Right atrium auricular region (tissue), 2 donors: ENCODE results near the gene RAP1GAP. TPM values are rescaled to one million over a fixed set of nuclear protein-coding genes. Genes with fewer than 3 reads are reported as not detected.

Source experiments
- DNase-seq: peaks from one replicate; pipeline ENCODE4 v3.0.0-alpha.2; 2019; ENCODE audit warnings: low spot score
- H3K27ac ChIP-seq, 2 donors: fragments of 200-600 bp; sonication (generic); 1 replicate in 1 of 2; 2 replicates in 1 of 2; pipeline ENCODE4 v1.5.1; 2016 to 2019
- H3K27me3 ChIP-seq, 2 donors: fragments of 200-600 bp; sonication (generic); one replicate each; pipeline versions ENCODE4 v1.5.1 to v1.6.0; 2017 to 2019
- H3K36me3 ChIP-seq: fragments of 200-600 bp; sonication (generic); one replicate; pipeline ENCODE4 v1.5.1; 2016
- H3K4me1 ChIP-seq, 2 donors: fragments of 200-600 bp; sonication (generic); one replicate each; pipeline versions ENCODE4 v1.5.1 to v1.6.0; 2017 to 2019
- H3K4me3 ChIP-seq, 2 donors: fragments of 200-600 bp; sonication (generic); 1 replicate in 1 of 2; 2 replicates in 1 of 2; pipeline ENCODE4 v1.5.1; 2017 to 2019; ENCODE audit warnings: mild to moderate bottlenecking in 1 of 2, moderate library complexity in 1 of 2
- H3K9me3 ChIP-seq, 2 donors: fragments of 200-600 bp; sonication (generic); one replicate each; pipeline ENCODE4 v1.5.1; 2019
- CTCF ChIP-seq, 2 donors: fragments of 200-600 bp; sonication (generic); IDR thresholded peaks; one replicate each; pipeline ENCODE4 v1.5.1; 2019; ENCODE audit warnings: antibody characterized with exemption in 2 of 2
- total RNA-seq, 2 donors: library from RNA; depleted of rRNA; stranded (reverse); fragments of >200 nt; gene quantifications; one replicate each; pipeline ENCODE4 v1.1.0, GENCODE V29; 2016

RAP1GAP gene
- total RNA-seq, 2 donors from 2014 or later: 4.0 to 8.4 TPM

GRCh38 chr1:21670059-21670881 lies 1.1 kb upstream of the RAP1GAP start:
- Histone ChIP-seq H3K9me3 (no peaks in the 10 kb centered on the region), H3K4me1 (peaks cover 0 to 71% of the 10 kb centered on the region in 2 donors), H3K36me3 (no peaks in the 10 kb centered on the region), H3K27ac (peak overlapping the region in 1 of 2 donors; percentile 70), H3K27me3 (peaks cover 0 to 3% of the 10 kb centered on the region in 2 donors), H3K4me3 (no peak overlapping the region)
- TF ChIP-seq CTCF (IDR thresholded peaks at IDR 0.05): no peak
- no peak for DNase-seq

GRCh38 chr1:21668951-21669257 lies 253 bp downstream of the RAP1GAP start:
- H3K27me3 ChIP-seq: peaks cover 0 to 3% of the 10 kb centered on the region in 2 donors
- no peak for DNase-seq
- H3K4me3 ChIP-seq: peak overlapping the region; percentile 44 to 53
- H3K9me3 ChIP-seq: no peaks in the 10 kb centered on the region
- H3K27ac ChIP-seq: peak overlapping the region; percentile 57 to 70
- peaks cover 0 to 75% of the 10 kb centered on the region in 2 donors for H3K4me1 ChIP-seq
- H3K36me3 ChIP-seq: no peaks in the 10 kb centered on the region
- TF ChIP-seq CTCF (IDR thresholded peaks at IDR 0.05): no peak

- H3K4me3 ChIP-seq: peak overlapping the region; percentile 44 to 53
- peak overlapping the region; percentile 57 to 70 for H3K27ac ChIP-seq
- DNase-seq: no peak
- peak in 1 of 2 donors; percentile 26 for TF ChIP-seq CTCF (IDR thresholded peaks at IDR 0.05)
- no peaks in the 10 kb centered on the region for H3K36me3 ChIP-seq
- H3K9me3 ChIP-seq: no peaks in the 10 kb centered on the region
- peaks cover 0 to 75% of the 10 kb centered on the region in 2 donors for H3K4me1 ChIP-seq
- peaks cover 0 to 3% of the 10 kb centered on the region in 2 donors for H3K27me3 ChIP-seq
These were observed 766 bp downstream of the RAP1GAP start for GRCh38 chr1:21668232-21668950.

GRCh38 chr1:21667348-21668231 lies 1.6 kb downstream of the RAP1GAP start:
- H3K36me3 ChIP-seq: no peaks in the 10 kb centered on the region
- peaks cover 0 to 3% of the 10 kb centered on the region in 2 donors for H3K27me3 ChIP-seq
- peak overlapping the region; percentile 70 to 79 for H3K27ac ChIP-seq
- TF ChIP-seq CTCF (IDR thresholded peaks at IDR 0.05): no peak
- no peak for DNase-seq
- H3K4me1 ChIP-seq: peaks cover 0 to 75% of the 10 kb centered on the region in 2 donors
- no peak overlapping the region for H3K4me3 ChIP-seq
- H3K9me3 ChIP-seq: no peaks in the 10 kb centered on the region

GRCh38 chr1:21666576-21667320 lies 2.4 kb downstream of the RAP1GAP start:
- Histone ChIP-seq H3K27ac (peak overlapping the region; percentile 70 to 79), H3K36me3 (no peaks in the 10 kb centered on the region), H3K9me3 (no peaks in the 10 kb centered on the region), H3K4me3 (no peak overlapping the region), H3K4me1 (peaks cover 0 to 66% of the 10 kb centered on the region in 2 donors), H3K27me3 (peaks cover 0 to 3% of the 10 kb centered on the region in 2 donors)
- TF ChIP-seq CTCF (IDR thresholded peaks at IDR 0.05): no peak
- DNase-seq: no peak
